Measurements from ENCODE around the gene POMGNT1. TPM values are rescaled to one million over a fixed set of nuclear protein-coding genes. Genes with fewer than 3 reads are reported as not detected.
A peak's percentile ranks its signal among the peaks of the same experiment; 100 is the strongest.

POMGNT1 gene
- total RNA-seq, 1 donor from 2014 or later, result 129 TPM

DNA sequence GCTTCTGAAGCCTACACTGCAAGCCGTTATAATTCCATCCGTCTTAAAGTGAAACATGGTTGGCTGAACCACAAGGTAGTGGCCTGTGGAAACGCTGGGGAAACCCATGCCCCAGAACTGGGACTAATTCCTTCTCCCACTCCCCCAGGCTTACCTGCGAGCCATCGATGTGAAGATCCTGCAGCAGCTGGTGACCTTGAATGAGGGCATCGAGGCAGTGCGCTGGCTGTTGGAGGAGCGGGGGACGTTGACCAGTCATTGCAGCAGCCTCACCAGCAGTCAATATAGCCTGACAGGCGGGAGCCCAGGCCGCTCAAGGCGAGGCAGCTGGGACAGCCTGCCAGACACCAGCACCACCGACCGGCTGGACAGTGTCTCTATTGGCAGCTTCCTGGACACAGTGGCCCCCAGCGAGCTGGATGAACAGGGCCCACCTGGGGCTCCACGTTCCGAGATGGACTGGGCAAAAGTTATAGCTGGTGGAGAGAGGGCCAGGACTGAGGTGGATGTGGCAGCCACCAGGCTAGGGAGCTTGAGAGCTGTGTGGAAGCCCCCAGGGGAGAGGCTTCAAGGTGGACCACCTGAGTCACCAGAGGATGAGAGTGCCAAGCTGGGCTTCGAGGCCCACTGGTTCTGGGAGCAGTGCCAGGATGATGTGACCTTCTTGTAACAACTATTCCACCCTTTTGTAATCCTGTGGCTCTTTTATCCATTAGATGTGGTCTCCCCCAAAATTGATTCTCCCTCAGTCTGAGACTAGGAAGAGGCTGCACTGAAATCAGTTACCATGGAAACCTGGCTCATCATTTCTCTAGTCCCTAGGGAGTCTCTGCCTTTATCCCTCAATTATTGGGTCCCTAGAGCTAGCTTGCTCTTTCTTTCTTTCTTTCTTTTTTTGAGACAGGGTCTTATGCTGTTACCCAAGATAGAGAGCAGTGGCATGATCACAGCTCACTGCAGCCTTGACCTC lies 21.6 kb upstream of the POMGNT1 start:
- intact Hi-C loops (cut with DNase I), result loop anchor here (5.0 kb wide), 1 partner anchor 183 kb away; no protein-coding TSS in a partner anchor
- ATAC-seq (no peak), DNase-seq (ENCODE audit: missing footprints) (peak; percentile 69)

DNA sequence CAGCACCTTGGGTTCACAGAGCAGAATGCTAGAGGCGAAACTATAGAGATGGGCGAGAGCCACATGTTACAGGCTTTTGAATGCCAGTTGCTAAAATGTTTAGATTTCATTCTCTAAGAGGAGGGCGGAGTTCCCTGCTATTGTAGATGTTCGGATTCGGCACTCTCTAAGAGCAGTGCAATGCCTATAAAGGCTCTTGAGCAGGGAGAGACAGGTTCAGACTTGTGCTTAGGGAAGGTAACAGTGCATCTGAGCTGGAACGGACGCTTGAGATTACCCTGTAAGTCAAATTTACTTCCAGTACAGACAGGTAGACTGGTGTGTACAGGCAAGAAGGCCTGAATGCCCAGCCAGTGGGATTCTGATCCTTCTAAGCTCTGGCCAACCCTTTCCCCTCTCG lies 20.2 kb upstream of the POMGNT1 start:
- DNase-seq (ENCODE audit: missing footprints) (no peak), ATAC-seq (no peak)
- intact Hi-C loops (cut with DNase I), result no loop called here

DNA sequence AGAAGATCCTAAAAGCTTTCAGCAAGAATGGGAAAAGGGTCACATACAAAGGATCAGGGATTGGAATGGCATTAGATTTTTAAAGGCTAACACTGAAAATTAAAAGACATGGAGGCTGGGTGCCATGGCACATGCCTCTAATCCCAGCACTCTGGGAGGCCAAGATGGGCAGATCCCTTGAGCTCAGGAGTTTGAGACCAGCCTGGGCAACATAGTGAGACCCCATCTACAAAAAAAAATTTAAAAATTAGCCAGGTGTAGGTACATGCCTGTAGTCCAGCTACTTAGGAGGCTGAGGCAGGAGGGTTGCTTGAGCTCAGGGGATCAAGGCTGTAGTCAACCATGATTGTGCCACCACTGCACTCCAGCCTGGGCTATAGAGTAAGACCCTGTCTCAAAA lies 17.3 kb upstream of the POMGNT1 start:
- no peak for DNase-seq (ENCODE audit: missing footprints)

DNA sequence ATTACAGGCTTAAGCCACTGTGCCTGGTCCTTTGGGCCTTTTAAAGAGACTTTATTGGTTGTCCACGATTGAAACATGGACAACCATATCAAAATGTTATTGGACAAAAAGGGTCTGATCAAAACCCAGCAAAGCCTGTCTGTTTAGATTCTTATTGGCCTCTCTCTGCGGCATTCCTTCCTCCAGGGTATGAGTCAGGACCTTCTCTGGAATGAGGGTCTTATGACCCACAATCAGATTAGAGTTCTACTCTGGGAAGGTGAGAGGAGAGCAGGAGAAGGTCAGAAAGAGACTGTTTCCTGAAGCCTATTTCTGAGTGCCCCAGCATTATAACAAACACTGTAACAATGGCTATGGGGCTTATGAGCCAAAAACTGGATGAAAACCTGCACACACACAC lies 12.8 kb upstream of the POMGNT1 start:
- ATAC-seq, result no peak
- intact Hi-C loops (cut with DNase I), result no loop called here
- DNase-seq (ENCODE audit: missing footprints), result no peak

More for the DNA sequence above, 17.3 kb upstream of the POMGNT1 start:
- intact Hi-C loops (cut with DNase I), result no loop called here
- no peak for ATAC-seq

DNA sequence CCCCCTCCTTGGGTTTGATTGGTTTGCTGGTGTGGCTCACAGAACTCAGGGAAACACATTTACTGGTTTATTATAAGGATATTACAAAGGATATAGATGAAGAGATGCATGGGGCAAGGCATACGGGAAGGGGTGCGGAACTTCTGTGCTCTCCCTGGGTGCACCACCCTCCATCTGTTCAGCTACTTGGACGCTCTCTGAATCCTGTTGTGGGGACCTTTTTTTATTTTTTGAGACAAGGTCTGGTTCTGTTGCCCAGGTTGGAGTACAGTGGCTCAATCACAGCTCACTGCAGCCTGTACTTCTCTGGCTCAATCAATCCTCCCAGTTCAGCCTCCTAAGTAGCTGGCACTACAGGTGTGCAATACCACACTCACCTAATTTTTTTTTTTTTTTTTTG lies 12.3 kb upstream of the POMGNT1 start:
- intact Hi-C loops (cut with DNase I), result no loop called here
- no peak for DNase-seq (ENCODE audit: missing footprints)
- no peak for ATAC-seq

DNA sequence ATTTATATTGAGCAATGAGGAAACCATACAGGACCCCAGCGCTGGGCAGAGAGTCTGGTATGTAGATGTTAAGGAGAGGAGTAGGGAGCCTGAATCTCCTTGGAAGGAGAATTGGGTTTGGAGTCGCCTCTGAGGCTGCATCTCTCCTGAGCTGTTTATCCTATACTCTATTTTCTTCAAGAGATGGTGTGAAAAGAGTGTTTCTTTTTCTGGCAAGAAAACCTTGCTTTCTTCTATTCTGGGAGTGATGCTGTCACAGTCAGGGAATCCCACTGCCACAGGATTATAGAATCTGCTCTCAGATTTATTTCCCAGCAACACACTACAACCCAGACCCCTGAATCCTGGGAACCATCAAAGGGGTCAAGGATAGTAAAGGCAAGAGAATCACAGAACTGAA lies 8.2 kb upstream of the POMGNT1 start:
- intact Hi-C loops (cut with DNase I), result no loop called here
- ATAC-seq (no peak), DNase-seq (ENCODE audit: missing footprints) (no peak)

DNA sequence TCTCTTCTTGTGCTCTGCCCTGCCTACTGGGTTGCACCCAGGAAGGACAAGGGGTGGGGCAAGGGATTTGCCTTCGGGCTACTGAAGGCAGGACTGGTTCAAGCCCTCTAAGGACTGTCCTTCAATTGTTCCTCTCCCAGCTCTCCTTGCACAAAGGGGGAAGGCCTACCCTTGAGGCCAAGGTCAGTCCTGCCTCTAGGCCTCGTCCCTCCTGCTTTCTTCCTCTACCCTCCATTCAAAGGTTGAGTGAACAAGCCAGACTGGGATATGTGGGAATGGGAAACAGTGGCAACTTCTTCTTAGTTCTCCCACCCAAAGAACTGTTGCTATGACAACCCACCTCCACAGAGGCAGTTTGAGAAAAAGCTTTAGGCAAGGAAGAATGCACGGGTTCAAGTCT lies 7.6 kb upstream of the POMGNT1 start:
- DNase-seq (ENCODE audit: missing footprints) (no peak), ATAC-seq (peak; percentile 59)
- intact Hi-C loops (cut with DNase I), result no loop called here

DNA sequence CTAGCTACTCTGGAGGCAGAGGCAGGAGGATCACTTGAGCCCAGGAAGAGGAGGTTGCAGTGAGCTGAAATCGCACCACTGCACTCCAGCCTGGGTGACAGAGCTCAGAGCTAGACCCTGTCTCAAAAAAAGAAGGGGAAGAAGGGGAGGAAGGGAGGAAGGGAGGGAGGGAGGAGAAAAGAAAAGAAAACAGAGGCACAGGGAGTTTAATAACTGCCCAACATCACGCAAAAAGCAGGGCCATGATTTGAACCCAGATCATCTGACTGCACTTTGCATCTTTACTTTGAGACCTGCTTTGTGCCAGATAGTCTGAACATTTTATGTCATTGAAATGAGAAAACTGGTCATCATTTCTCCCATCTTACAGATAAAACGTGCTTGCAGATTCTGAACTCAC lies 6.9 kb upstream of the POMGNT1 start:
- ATAC-seq (no peak), DNase-seq (ENCODE audit: missing footprints) (no peak)
- intact Hi-C loops (cut with DNase I), result no loop called here

DNA sequence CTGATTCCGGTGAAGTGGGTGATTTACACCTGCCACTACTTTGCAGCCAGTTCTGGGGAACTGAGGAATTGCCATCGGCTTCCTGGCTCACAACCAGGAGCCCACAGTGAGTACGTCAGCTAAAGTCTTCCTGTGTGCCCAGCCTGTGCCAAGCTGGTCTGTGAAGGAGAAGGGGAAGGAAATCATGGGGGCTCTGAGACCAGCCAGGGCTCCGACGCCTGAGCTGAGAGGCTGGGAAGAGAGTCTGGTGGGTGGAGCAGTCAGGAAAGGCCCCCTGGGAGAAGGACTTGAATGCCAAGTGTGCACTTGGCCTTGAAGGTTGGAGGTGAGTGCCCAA lies 6.1 kb upstream of the POMGNT1 start:
- intact Hi-C loops (cut with DNase I), result no loop called here
- peak; percentile 21 for ATAC-seq
- no peak for DNase-seq (ENCODE audit: missing footprints)

DNA sequence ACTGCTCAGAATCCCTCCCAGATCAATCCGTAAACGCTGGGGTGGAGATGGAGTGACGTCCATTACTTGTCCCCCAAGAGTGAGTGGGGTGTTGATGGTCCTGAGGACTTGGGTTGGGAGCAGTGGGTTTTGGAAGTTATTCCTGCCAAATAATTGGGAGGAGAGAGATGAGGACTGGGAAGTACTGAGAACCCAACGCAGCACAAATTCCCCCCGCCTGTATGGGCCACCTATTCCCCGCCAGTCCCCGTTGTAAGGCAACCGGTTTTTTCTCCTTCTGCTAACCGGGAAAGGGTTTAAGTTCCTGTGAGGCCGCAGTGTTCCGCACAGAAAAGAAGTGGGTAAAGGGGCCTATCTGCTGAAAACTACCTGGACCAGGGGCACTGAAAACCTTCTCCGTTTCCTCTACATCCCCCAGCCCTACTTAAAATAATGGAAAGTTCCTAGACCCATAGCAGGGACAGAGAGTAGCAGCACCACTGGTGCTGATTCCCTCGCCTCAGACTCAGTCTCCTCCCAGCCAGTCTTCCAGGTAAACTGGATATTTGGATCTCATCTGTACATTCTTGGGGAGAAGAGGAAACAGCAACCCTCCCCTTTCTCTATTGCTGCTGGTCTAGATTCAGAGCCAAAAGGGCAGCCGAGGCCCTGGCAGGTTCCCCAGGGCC lies 5.6 kb upstream of the POMGNT1 start:
- intact Hi-C loops (cut with DNase I), result no loop called here
- no peak for DNase-seq (ENCODE audit: missing footprints)
- peak; percentile 16 for ATAC-seq

DNA sequence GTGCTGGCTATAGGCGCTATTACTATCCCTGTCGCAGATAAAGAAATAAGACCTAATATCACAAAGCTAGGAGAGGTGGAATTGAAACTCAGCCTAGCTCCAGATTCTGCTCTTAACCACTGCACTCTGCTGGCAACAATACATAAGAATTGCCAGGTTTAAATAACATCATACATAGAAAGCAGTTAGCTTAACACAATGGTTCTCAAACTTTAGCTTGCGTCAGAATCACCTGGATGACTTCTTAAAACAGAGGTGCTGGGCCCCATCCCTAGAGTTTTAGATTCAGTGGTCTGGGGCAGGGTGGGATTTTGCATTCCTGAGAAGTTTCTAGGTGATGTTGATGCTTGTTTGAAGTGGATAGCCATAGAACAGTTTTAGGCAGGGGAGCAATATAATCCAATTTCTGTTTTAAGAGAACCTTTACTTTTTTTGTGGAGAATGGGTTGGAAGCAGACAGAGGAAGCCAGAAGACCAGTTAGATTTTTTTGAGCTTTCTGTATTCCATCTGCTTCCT lies 1.1 kb upstream of the POMGNT1 start:
- no peak for DNase-seq (ENCODE audit: missing footprints)
- intact Hi-C loops (cut with DNase I), result no loop called here
- ATAC-seq, result no peak

DNA sequence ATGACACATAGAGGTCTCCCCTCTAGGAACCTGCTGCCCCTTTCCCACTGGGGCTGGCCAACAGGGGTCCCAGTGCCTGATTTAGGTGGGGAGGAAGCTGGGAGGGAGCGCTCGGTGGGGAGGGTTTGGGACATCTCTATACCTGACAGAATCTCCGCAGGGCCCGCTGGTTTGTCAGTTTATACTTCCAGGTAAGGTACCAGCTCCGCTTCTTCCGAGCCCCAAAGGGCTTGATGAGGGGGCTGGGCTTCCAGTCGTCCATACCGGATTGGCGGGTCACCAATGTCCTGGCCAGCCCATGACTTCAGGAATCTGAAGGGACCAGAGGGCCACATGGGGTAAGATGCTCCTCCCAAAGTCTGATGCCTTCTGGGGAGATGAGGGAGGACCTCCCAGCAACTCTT lies 672 bp downstream of the POMGNT1 start:
- ATAC-seq, result peak; percentile 1
- DNase-seq (ENCODE audit: missing footprints), result no peak

DNA sequence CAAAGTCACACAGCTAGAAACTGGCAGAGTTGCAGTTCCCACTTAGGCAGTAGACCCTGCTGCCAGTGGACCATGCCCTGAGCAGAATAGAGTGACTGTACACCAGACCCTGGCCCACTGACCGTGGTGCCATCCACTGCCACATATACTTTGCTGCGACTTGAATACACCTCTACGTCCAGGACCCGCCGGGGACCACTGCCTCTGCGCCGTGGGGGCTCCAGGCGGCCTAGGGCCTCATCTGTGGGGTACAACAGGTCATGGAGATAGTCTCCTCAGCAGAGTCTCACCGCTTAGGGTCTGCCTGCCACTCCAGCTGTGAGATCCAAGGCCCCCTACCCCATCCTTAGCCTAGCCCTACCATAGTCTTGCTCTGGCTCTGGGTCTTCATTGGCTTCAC lies 1.6 kb downstream of the POMGNT1 start:
- intact Hi-C loops (cut with DNase I), result no loop called here
- DNase-seq (ENCODE audit: missing footprints) (no peak), ATAC-seq (no peak)

More for the DNA sequence above, 672 bp downstream of the POMGNT1 start:
- intact Hi-C loops (cut with DNase I), result no loop called here

DNA sequence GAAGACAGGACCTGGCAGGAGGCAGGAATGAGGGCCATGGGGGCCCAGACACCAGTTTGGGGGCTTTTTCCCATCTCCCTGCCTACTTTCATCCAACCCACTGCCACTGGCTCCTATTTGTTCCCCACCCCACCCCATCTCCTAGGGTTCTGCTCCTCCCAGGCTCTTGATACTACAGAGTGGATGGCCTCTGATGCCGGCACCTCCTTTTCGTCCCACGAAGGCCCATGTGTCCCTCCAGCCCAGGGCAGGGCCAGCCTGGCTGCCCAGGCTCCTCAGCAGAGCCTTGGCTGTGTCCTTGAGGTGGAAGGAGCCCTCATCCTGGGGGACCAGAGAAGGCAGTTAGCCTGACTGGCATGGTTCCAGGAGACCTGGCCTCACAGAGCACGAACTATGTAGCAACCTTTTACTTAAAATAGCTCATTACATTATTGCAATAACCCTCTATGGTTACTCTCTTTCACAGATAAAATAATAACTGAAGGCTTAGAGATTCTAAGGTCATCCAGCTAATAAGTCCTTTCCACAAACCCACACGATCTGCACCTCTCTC lies 3.5 kb downstream of the POMGNT1 start:
- intact Hi-C loops (cut with DNase I), result no loop called here
- no peak for ATAC-seq
- DNase-seq (ENCODE audit: missing footprints), result no peak

DNA sequence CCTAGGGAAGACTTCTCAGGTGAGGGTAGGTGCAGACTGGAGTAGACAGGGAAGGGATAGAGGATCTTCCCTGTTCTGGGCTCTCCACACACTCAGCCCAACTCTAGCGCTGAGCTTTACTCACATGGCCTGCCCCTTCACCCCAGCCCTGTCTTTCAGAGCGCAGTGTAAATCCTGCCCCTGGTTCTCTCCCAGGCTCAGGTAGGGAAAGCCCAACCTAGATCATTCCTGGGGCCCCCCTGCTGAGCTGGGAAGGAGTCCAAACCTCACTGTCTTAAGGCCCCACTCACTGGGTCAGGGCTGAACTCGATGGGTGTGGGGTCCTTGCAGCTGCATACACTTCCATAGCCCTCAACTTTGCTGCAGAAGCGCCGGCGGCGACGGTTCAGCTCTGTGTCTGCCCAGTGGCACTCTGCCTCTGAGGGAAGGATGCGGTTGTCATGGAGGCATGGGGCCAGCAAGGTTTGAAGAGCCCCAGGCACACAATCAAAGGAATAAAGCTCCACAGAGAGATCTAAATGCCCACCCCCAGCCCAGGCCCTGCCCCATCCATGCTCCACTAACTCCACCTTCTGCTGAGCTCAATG lies 4.2 kb downstream of the POMGNT1 start:
- intact Hi-C loops (cut with DNase I), result no loop called here
- ATAC-seq, result no peak

DNA sequence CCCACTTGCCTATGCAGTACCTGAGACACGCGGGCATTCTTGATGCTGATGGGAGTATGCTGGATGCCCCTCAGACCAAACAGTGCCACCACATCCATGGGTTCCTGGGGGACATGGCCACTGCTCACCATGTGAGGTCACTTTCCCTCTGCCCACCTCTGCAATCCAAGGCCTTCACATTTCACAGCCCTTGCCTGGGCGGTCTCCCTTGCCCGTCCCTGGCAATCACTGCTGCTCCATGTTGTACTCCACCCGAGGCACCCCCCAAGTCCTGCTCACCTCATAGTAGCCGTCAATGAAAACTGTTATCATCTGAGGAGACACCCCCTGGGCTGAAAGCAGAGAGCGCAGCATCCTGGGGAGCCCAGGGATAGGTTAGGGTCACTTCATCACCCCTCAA lies 4.9 kb downstream of the POMGNT1 start:
- intact Hi-C loops (cut with DNase I), result no loop called here
- no peak for DNase-seq (ENCODE audit: missing footprints)
- no peak for ATAC-seq

More for the DNA sequence above, 4.2 kb downstream of the POMGNT1 start:
- DNase-seq (ENCODE audit: missing footprints), result no peak

DNA sequence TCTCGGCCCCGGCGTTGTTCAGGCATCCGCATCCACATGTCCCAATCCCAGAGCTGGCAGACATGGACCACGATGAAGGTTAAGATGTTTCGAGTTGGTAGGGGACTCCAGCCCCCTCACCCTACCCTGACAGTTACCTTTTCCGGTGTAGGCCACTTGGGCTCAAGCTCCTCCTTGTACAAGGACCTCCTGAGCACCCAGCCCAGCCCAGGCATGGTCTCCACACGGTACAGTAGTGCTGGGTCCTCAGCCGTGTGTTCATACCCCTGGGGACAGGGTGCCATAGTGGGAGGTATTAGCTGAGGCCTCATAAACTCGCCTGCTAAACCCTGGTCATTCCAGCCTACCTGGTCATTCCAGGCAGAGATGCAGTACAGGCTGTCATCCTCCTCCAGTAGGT lies 6.1 kb downstream of the POMGNT1 start:
- ATAC-seq, result no peak
- DNase-seq (ENCODE audit: missing footprints), result no peak
- intact Hi-C loops (cut with DNase I), result no loop called here

DNA sequence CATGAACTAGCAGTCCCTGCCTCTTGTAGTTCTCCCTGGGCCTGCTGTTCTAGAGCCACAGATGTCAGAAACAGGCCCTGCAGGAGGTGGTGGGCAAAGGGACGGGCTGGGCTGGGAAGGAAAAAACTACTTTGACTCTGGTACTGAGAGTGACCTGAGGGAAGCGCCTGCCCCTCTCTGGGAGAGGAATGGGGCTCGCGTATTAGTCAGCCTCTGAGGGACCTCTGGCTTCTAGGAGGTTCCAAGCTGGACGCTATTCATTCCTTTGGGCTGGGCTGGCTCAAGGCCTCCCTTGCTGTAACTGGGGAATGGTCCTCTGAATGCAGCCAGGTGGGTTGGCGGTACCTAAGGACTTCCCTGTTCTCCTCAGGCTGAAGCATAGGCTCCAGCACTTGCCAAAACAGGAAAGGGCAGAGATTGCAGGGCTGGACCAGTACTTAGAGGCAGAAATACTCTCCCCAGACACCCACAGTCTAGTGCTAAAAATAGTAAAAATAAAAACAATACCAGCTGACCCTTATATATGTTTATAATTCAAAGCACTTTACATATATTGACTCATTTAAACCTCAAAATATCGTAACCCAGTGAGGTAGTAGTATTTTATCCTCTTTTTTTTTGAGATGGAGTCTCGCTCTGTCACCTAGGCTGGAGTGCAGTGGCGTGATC lies 7.1 kb downstream of the POMGNT1 start:
- DNase-seq (ENCODE audit: missing footprints) (no peak), ATAC-seq (no peak)
- intact Hi-C loops (cut with DNase I), result no loop called here

DNA sequence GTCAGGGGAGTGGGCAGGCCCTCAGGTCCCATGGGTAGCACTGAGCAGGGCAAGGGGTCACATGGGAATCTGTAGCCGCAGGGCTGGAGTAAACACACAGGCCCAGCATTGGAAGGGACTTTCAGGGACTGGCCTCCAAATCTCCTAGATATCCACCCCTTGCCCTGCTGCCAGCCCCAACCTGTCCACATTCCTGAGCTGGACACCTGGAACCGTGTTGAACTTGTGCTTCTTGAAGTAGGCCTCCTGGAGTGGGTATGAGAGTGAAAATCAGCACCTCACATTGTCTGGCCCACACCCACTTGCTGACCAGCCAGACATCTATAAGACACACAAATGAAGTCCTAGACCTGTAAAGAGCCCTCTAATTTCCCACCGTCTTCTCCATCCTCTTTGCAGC lies 7.7 kb downstream of the POMGNT1 start:
- DNase-seq (ENCODE audit: missing footprints), result no peak
- intact Hi-C loops (cut with DNase I), result no loop called here
- ATAC-seq, result no peak

Measured in Right ventricle myocardium inferior (tissue), 1 donor.